HG02852 (cell line): Measurements from ENCODE around the gene NTRK2.

Experiments used
- ATAC-seq: cut with Tn5 transposase; IDR thresholded peaks from one replicate; pipeline ENCODE4 v1.9.1; 2021; ENCODE audit warnings: mild to moderate bottlenecking, moderate library complexity; ENCODE audit not compliant: unreplicated experiment

NTRK2 gene

DNA sequence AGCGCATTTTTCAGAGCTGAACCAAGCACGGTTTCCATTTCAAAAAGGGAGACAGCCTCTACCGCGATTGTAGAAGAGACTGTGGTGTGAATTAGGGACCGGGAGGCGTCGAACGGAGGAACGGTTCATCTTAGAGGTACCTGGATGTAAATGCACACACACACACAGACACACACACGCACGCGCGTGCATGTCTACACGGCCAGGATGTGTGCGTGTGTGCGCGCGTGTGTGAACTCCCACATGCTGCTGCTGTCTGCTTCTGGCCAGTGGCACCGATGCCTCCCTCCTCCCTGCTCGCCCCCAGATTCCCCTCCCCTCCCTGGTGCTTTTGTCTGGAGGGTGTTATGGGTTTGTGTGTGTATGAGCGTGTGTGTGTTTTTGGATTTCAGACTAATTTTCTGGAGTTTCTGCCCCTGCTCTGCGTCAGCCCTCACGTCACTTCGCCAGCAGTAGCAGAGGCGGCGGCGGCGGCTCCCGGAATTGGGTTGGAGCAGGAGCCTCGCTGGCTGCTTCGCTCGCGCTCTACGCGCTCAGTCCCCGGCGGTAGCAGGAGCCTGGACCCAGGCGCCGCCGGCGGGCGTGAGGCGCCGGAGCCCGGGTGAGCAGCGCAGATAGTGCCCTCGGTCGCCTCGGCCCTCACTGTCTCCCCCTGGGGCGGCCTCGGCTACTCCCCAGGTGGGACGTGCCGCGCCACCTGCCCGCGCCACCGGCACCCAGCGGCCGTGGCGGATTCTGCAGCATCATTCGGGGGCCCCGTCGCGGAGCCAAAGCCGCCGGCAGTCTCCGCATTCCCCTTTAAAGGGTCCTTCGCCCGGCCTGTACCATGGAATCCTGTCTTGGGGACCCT, at the start of gene NTRK2:
NTRK2 (plus strand) TSS at position 442 of the 850 bp plus-strand sequence. CDS start 1,020 bp downstream, outside the sequence.
- ATAC-seq: peak; percentile 39

DNA sequence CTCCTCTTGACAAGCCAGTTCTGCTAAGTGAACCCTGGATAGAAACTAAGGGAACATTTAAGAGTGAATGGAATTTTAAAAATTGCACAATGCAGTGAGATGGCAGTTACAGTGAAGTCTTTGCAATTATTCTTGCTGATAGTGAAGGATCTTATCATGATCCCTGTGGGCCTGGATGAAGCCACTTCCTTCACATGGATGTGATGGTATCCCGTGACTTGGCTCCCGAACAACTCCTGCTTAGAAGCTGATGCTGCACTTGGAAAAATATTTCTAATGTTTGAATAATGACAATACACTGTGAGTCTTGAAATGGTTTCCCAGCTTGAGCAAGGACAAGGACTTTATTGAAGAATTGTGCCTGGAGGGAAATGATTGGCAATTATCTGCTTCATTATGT, 49.2 kb upstream of the NTRK2 start:
- no peak for ATAC-seq

DNA sequence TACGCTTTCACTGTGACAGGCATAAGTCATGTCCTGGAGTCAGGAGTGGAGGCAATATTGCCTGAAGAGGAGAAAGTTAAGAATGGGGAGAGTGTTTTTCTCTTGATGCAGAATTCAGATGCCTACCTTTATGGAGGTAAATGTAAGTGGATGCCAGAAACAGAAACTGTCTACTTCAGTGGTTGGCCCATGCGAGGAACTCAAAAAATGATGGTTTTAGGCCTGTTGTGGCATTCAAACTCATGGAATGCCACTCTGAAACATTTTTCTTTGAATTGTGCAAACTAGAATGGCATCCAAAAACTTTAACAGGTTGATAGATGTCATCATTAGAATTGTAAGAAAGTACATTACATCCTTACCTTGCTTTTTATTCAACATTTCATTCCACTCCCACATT, 47.7 kb upstream of the NTRK2 start:
- ATAC-seq: no peak

DNA sequence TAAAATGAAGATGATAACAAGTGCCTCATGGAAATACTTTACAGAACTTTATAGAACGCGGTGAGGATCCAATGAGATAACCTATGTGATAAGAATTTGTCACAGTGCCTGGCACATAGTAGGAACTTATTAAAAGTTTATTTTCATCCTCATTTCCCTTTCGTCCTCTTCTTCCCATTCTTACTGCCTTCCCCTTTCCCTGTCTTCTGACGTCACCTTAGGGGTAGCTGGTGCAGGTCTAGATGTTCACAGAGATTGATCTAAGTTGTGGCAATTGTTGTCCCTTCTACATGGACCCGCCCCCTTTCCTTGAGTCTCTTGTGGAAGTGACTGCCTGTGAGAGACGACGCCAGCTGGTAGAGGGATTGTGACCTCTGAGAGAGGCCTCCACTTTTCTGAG, 46.5 kb upstream of the NTRK2 start:
- ATAC-seq: no peak

DNA sequence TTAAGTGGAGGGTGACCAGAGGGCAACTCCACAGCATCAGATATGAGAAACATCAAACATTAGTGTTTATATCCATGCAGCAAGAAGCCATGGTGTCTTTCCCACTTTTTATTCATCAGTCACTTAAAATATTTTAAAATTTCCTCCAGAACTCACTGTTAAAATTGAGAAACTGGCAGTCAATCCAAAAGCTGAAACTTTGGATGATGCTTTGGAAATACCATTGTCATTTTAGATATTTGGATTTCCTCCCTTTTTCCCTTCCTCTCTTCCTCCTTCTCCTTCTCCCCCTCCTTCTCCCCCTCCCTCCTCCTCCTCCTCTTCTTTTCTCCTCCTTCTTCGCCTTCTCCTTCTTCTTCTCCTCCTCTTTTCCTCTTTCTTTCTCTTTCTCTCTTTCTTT, 33.1 kb upstream of the NTRK2 start:
- ATAC-seq: no peak

DNA sequence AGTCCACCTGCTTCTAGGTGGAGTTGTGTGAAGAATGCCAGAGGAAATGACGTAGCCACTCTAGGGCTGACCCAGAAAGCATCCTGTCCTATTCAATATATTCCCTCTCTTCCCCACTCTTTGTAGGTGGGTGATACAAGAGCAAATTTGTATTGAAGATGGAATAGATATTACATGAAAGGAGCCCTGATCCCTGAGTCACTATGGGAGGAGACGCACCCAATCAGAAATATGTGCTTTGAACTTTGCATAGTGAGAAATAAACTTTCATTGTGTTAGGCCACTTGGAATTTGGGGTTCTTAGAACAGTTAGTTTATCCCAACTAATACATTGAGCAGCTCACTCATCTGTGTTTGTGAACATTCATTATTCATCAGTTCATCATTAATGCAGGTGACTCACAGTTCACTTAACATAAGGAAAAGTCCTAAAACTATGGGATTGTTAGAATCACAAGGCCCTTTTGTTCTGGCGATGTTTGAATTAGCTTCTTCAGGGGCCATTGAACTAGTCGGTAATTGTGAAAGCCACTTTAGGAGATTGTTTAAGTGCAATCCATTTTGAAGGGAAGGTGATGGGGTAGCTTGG, 26.9 kb upstream of the NTRK2 start:
- no peak for ATAC-seq

DNA sequence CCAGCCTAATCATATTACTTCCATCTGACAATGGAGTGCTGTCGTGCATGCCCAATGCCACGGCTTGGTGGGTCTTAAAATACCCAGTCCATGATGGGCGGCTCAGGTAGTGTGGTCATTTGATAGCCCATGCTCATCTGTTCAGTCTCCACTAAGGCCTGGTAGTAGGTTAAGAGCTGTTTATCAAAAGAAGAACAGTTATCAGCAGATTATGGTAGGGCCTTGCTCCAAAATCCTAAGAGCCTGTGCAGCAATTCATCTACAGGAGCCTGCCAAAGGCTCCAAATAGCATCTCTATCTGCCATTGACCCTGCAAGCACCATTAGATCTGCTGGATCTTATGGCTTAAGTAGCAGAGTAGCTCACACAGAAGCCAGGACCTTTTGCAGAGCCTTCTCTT, 21.8 kb upstream of the NTRK2 start:
- no peak for ATAC-seq

DNA sequence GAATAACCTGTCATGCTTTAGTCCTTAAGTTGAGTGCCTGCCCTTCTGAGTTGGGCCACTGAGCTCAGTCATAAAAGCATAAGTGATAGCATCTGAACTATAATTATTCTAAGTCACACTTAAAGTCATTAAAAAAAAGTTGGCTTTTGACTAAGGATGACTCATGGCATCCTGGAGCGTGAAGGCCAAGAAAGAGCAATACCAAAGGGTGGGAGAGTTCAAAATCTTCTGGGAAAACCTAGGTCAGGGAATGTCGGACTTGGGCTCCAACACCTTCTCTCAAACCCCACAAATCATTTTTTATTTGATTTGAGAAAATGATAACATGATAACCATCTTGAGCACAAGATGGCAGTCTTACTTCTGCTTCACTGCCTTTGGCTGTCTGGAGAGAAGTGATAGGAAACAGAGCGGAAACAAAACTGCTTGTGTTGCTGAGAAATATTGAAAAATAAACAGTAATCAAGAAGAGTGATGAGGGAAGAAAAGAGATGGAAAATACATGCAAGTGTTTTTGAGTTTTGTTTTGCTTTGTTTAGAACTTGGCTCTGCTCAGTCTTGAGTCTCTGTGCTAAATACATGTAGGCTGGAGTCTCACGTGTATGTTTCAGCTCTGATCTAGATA, 16.9 kb upstream of the NTRK2 start:
- no peak for ATAC-seq

DNA sequence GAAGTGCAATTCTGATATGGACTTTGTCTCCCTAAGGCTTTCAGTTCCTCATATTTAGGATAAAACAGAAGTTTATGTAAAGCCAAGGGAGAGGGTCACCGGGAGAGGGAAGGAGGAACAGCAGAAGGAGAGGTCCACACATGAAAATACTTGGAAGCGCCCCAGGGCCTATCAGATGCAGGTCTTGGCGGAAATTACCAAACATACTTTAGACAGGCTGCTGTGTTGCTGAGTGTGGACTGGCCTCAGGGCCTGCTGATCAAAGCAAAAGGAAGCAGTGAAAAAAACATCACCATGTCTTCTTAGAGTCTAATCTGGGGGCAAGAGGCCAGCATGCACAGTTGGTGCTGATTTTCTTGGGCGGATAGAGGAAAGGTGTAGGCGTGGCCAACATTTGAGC, 14.1 kb upstream of the NTRK2 start:
- no peak for ATAC-seq

DNA sequence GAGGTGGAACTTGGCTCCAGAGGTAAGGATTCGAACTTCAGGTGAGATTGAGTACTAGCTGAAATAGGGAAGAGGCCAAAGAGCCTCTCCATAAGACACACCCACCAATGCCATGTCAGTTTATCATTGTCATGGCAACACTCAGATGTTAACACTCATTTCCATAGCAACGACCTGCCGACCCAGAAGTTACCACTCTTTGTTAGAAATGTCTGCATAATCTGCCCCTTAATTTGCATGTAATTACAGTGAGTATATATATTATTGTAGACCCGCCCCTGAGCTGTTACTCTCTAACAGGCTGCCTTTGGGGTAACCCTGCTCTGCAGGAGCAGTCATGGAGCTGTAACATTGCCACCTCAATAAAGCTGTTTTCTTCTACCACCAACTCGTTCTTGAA, 10.2 kb upstream of the NTRK2 start:
- no peak for ATAC-seq

DNA sequence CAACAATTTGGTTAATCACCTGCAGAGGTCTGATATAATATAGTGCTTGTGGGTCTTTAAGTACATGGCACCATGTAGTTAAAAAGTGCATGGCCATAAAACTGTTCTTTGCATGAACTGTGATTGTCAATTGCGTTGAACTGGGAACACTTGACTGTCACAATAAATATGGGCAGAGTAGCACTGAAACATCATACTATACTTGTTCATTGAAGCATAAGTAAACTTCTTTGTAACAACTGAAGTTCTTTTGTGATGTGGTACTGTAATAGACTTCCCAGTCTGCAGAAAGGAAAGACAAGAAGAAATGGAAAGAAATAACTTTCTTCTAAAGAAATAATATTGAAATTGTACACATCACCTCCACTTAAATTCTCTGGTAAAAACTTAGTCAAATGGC, 9.8 kb upstream of the NTRK2 start:
- no peak for ATAC-seq

DNA sequence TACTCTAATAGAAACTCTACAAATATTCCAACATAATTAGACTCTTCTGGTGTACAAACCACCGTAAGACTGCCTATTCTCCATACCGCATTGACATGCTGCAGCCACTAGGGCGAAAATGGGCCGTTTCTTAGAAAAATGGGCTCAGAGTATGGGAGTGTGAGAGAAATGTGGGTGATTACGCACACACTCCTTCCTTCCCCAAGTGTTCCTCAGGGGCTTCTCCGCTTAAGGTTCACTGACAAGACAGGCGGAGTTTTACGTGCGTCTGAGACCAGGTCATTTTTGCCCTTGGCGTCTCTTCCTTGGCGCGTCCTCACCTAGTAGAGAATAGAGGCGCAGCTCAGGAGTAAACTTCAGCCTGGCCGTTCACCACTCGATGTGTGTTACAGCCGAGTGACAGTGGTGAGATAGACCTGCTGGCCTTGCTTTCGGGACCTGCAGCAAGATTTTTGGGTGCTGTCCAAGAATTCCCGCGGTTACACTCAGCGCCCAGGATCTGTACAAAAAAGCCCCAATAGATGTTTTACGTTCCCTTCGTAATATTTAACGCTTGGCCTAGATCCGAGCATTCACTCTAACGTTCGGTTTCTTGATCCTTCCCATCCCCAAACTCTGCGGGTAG, 1.8 kb upstream of the NTRK2 start:
- peak; percentile 29 for ATAC-seq

DNA sequence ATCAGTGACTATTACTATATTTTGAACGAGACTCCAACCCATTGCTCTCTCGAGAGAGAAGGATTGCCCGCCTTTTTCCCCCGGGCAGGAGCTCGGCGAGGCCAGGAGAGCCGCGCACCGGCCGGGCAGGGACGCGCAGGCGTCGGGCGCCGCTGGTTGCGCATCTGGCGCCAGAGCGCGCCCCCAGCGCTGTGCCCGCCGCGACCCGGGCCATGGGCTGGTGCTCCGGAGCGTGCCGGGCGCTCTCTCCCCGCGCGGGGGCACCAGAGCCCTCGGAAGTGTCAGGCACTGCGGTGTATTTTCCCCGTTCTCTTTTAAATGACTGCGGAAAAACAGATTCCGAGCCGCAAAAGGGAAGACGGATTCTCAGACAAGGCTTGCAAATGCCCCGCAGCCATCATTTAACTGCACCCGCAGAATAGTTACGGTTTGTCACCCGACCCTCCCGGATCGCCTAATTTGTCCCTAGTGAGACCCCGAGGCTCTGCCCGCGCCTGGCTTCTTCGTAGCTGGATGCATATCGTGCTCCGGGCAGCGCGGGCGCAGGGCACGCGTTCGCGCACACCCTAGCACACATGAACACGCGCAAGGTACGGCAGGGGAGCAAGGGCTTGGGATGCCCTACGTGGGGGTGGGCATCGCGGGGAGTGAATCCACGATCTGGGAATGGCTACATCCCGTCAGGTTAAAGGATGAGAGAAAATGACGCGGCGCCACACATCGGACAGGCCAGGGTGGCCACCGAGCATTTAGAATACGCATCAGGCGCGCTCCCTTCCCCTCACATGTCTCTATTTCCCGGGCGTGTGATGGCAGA, 1.1 kb upstream of the NTRK2 start:
- ATAC-seq: peak; percentile 44

DNA sequence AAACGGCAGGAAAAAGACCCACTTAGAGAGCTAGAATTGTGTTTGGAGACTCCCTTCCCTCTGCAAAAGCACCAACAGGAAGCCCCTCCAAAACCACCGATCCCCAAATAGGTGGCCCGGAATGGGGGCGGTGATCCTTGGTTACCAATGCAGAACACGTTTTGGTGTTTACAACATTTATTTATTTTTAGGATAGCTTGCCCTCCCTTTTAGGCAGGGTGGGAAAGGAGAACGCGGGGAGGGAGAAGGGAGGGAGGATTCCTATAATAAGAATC, 579 bp upstream of the NTRK2 start:
- ATAC-seq: no peak

DNA sequence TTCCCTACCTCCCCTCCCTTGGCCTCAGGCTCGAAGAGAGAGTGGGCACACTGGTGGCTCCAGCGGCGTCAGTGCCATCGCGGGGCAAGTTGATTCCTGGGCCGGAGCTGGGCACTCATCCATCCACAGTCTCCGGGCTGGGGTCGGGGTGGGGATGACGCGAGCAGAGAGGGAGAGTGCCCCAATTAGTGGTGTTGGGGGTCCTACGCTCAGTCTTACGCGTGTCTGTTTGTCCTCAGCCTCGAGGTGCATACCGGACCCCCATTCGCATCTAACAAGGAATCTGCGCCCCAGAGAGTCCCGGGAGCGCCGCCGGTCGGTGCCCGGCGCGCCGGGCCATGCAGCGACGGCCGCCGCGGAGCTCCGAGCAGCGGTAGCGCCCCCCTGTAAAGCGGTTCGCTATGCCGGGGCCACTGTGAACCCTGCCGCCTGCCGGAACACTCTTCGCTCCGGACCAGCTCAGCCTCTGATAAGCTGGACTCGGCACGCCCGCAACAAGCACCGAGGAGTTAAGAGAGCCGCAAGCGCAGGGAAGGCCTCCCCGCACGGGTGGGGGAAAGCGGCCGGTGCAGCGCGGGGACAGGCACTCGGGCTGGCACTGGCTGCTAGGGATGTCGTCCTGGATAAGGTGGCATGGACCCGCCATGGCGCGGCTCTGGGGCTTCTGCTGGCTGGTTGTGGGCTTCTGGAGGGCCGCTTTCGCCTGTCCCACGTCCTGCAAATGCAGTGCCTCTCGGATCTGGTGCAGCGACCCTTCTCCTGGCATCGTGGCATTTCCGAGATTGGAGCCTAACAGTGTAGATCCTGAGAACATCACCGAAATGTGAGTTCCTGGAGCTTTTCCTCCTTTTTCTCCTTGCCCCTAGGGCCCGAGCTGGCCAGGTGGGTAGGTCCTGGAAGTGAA, 861 bp downstream of the NTRK2 start:
- ATAC-seq: no peak

DNA sequence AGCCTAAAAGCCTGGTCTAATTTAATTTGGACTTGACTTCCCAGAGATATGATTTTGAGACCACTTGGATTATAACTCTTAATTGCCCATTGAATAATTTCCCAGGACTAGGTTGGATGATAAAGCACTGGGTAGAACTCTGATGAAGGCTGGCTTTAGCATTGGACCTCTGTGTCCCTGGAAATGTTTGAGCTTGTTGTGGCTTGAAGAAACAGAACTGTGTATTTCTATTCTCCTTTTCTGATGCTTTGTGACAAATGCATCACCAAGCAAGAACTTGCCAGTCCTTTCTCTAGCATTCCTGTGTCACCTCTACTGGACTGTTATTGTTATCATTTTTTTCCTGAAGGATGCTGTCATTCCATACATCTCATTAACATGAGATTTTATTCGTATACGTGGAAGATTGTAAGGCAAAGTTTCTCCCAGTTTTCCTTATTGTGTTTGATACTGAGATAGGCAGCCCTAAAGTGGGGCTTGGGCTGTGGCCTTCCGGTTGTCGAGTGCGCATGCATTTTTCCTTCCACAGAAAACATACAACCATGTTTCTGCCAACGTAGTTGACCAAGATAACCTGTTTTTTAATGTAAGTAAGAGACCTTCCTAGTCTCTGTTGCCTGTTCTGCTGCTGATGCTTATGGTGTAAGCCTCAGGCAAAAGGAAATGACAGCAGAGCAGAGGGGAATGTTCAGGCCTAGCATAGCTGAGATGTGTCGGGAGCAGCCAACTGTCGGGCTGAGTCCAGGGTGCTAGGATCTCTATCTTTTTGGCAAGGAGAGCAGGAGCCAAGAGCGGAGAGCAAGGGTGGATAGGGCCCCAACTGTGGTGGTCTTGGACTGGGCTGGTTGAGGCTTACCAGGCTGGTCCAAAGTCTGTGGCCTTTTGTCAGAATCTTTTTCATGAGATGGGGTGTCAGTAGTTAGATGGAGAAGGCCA, 2.3 kb downstream of the NTRK2 start:
- ATAC-seq: no peak

DNA sequence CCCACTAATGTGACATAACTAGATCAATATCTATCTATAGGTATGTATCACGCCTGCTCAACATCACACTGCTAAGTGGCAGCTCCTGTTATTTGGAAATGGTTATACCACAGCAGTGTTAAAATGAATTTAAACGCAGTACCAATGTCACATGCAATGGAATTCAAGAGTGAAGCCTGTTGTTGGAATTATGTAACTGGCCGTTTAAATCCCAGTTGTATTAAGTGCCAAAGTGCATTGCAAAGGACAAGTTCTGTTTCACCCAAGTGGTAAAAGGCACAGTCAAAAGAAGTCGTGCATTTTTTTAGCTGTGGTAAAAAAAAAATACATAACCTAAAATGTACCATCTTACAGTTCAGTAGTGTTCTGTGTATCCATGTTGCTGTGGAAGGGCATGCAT, 4.3 kb downstream of the NTRK2 start:
- ATAC-seq: no peak

DNA sequence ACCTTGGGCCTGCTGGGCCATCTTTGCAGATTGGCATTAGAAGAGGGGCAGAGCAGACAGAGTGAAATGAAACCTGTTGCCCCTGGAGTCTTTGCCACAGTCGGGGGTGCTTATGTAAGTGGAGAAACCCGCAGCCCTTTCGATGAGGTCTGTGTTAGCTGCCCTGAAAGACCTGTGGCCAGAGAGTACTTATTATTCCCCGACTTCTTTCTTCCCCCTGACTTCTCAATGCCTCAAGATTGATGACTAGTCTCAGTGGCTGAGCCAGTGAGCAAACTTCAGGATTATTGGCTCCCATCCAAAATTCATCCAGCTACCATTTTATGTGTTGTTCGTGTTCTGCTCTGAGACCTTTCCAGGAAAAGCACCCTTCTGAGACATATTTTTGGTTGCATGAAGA, 7.6 kb downstream of the NTRK2 start:
- no peak for ATAC-seq

DNA sequence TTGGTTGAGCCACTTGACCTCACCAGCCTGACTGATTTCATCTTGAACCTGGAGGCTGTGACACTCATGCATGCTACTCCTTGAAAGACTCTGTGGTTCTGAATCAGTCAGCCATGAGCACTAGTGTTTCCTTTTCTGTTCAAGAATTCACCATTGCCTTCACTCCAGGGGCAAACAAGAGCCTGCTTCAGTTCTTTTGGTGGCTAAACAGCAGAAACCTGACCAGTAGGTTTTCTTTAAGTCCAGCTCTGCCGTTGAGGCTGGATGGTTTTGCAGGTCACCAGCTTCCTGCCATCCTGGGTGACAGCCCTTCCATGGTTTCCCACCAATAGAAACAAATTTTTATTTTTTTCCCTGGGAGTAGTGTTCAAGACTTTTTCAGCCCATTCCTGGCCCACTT, 10.0 kb downstream of the NTRK2 start:
- no peak for ATAC-seq
